ENCODE data around the gene ANKDD1B. TPM values are rescaled to one million over a fixed set of nuclear protein-coding genes. Genes with fewer than 3 reads are reported as not detected.

The ANKDD1B gene
- total RNA-seq, 1 donor from 2014 or later: 0.39 TPM

GRCh38 chr5:75659791-75660450 lies 48.7 kb downstream of the ANKDD1B start:
- intact Hi-C loops (cut with micrococcal nuclease): no loop called here

DNA sequence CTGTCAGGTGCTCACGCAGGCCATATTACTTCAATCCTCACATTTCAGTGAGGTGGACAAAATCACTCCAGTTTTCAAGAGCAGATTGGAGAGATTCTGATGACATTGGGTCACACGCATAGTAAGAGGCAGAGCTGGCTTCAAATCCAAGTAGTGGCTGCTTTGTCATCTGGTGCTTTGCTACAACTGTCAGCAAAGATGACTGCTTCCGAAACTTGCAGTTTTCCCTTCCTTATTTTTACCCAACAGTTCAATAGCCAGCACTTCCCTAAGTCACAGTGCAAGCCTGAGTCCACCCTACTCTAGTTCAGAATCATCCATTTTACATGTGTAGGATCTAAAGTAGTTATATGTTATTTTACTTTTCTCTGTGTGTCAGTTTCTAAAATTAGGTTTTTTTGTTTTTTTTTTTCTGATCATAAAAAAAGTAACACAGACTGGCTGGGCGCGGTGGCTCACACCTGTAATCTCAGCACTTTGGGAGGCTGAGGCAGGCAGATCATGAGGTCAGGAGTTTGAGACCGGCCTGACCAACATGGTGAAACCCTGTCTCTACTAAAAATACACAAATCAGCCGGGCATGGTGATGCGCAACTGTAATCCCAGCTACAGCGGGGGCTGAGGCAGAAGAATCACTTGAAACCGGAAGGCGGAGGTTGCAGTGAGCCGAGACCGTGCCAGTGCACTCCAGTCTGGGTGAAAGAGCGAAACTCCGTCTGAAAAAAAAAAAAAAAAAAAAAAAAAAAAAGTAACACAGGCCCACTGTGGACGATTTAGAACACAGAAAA lies 49.6 kb downstream of the ANKDD1B start:
- intact Hi-C loops (cut with micrococcal nuclease): no loop called here

GRCh38 chr5:75662061-75662460 lies 50.8 kb downstream of the ANKDD1B start:
- intact Hi-C loops (cut with micrococcal nuclease): no loop called here

GRCh38 chr5:75663579-75664284 lies 52.5 kb downstream of the ANKDD1B start:
- intact Hi-C loops (cut with micrococcal nuclease): no loop called here

DNA sequence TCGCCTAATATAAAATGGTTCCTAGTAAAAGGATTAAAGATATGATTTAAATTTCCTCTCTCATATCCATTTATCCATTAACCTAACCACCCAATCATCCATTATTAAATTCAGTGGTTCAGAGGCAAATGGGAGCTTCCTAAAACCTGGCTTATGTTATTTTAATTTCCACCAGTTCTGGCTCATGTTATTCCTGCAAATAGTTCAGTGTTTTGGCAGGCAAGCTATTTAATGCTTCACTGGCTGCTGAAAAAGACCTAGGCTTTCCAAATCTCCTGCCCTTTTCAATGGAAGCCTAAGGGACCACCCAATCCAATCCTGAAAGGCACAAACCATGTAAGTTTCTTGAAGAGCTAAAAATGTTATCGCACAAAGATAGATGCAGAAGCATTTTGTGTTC lies 53.7 kb downstream of the ANKDD1B start:
- intact Hi-C loops (cut with micrococcal nuclease): loop anchor here (5.0 kb wide), 1 partner anchor 63 kb away; no protein-coding TSS in a partner anchor

GRCh38 chr5:75666801-75667200 lies 55.5 kb downstream of the ANKDD1B start:
- intact Hi-C loops (cut with micrococcal nuclease): loop anchor here (5.0 kb wide), 1 partner anchor 64 kb away; no protein-coding TSS in a partner anchor

- intact Hi-C loops (cut with micrococcal nuclease): loop anchor here (5.0 kb wide), 1 partner anchor 65 kb away; no protein-coding TSS in a partner anchor
These were observed 56.3 kb downstream of the ANKDD1B start for GRCh38 chr5:75667586-75667985.

- intact Hi-C loops (cut with micrococcal nuclease): loop anchor here (2.0 to 5.0 kb wide), 2 partner anchors 66 to 102 kb away; no protein-coding TSS in a partner anchor
These were observed 57.2 kb downstream of the ANKDD1B start for GRCh38 chr5:75668445-75668844.

DNA sequence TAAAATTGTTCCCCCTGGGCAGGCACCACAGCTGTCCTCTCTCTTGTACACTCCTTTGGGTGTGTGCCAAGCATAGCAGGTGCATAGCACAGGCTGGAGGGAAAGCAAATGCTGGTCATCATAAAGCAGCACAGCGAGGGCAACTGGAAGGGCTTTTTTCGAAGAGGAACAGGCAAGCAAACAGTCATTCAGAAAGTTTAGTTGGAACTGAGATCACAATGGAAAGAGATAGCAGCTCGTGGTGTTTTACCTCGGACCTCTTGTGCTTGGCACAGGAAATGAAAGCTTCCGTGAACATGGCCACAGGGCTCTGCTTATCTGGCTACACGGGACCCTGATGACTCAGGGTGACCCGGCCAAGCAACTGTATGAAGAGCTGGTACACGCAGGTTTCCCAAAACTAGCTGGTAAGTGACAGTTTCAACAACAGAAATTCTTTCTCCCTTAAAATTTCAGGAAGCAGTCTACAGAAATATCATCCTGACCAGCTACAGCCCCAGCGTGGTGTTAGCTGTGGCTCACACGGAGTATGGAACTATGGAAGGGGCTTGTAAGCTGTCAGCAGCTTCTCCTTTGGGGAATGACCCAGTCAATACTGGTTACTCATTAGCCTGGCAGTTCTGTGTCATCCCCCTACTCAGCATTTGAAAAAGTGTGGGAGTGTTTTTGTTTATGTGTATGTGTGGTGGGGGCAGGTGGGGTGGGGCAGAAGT lies 57.9 kb downstream of the ANKDD1B start:
- intact Hi-C loops (cut with micrococcal nuclease): loop anchor here (1.0 to 5.0 kb wide), 4 partner anchors 12 to 102 kb away; partner anchors contain the start of gene POC5

DNA sequence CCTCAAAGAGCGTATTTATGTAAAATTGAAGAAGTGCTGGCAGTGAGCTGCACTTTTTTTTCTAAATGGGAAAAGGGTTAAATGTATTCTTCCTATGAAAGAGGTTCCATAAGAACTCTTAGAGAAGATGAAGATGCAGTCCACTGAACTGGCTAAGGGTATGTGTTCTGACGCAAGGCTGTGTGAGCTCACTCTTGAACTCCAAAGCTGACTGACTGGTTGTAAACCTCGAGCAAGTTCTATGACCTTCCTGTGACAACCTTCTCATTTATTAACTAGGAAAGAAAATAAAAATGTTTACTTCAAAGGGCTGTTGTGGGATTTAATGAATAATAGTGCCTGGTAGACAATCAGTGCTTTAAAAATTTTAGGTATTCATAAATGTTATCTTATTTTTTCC lies 59.3 kb downstream of the ANKDD1B start:
- intact Hi-C loops (cut with micrococcal nuclease): no loop called here

- intact Hi-C loops (cut with micrococcal nuclease): no loop called here
These were observed 60.3 kb downstream of the ANKDD1B start for GRCh38 chr5:75671506-75671905.

DNA sequence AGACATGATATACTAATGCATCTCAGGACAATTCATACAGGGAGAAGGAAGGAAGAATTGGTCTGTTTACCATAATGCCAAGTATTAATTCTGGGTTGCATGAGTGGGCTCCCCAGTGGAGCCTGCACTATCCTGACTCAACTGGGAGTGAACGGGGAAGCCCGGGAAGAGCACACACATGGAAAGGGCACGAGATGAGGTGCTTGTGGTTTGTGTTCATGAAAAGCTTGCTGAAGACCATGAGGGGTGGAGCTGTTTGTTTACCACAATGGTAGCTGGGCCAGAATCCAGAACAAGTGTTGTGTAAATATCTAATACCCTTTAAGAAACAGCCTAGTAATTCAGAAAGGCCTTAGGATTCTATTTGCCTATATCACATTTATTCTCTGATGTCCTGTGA lies 61.4 kb downstream of the ANKDD1B start:
- intact Hi-C loops (cut with micrococcal nuclease): no loop called here

GRCh38 chr5:75675783-75676182 lies 64.5 kb downstream of the ANKDD1B start:
- intact Hi-C loops (cut with micrococcal nuclease): no loop called here

GRCh38 chr5:75677607-75678006 lies 66.4 kb downstream of the ANKDD1B start:
- intact Hi-C loops (cut with micrococcal nuclease): loop anchor here (1.0 kb wide), 1 partner anchor 40 kb away; the partner anchor contains the start of gene POC5

GRCh38 chr5:75678155-75678554 lies 66.9 kb downstream of the ANKDD1B start:
- intact Hi-C loops (cut with micrococcal nuclease): loop anchor here (1.0 kb wide), 1 partner anchor 39 kb away; the partner anchor contains the start of gene POC5

DNA sequence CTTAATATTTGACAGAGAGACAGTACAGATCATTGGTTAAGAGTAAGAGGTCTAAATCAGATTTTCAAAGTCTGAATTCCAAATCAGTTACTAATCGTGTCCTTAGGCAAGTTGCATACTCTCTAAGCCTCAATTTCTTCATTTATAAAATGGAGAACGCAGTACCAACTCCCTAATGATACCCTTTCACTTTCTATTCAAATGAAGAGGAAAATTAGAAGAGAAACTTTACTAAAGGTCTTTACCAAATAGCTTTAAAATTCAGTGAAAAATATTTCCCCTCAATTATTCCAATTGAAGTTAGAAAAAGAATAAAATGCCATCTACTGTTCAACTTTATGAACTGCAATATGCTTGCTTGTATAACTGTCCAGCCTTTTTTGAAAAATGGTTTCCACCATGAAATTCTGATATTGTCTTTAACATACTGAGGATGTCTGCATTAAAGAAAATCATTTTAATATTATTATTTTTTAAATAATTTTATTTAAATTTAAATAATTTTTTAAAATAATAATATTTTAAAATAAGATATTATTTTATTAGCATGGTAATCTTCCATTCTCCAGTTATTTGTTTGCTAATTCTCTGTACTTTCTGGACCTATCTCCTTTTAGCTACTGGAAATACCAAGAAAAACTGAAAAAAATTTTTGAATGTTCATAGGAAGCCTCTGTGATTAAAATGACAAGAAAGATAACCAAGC lies 70.0 kb downstream of the ANKDD1B start:
- intact Hi-C loops (cut with micrococcal nuclease): loop anchor here (1.0 to 10.0 kb wide), 9 partner anchors 12 to 916 kb away; partner anchors contain the start of genes ANKRD31, CERT1, GFM2 and HMGCR

DNA sequence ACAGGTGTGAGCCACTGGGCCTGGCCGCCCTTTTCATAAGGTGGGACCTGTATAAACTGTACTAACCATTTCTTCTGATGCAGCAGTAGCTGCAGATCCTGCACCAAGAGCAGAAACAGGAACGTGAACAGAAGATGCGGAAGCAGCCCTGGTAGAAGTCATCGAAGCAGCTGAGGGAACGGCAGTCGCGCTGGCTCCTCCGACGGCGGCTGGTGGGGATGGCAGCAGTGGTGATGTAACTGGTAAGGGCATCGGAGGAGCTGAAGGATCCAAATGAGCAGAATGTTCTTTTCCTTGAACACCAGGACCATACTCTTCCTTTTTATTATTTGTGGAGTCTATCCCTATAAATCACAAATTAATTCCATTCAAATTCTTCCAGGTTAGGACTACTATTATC lies 73.9 kb downstream of the ANKDD1B start:
- intact Hi-C loops (cut with micrococcal nuclease): loop anchor here (10.0 kb wide), 1 partner anchor 920 kb away; the partner anchor contains the start of genes GFM2 and NSA2

DNA sequence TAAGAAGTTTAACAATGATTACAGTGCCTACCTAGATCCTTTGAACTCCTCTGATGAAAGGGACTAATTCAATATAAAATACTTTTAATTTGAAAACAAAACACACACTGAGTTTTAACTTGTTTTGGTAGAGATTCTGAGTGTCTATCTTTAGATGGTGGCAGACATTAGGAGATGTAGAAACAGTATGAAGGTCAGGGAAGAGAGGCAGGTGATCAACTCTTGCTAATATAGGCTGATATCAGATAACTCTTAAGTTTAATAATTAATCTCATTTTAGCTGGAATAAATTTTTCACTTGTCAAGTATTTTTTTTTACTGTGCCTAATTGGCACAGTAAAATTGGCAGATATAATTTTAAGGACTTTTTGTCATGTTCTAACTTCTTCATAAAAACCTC lies 75.2 kb downstream of the ANKDD1B start:
- intact Hi-C loops (cut with micrococcal nuclease): loop anchor here (10.0 kb wide), 1 partner anchor 922 kb away; the partner anchor contains the start of genes GFM2 and NSA2

DNA sequence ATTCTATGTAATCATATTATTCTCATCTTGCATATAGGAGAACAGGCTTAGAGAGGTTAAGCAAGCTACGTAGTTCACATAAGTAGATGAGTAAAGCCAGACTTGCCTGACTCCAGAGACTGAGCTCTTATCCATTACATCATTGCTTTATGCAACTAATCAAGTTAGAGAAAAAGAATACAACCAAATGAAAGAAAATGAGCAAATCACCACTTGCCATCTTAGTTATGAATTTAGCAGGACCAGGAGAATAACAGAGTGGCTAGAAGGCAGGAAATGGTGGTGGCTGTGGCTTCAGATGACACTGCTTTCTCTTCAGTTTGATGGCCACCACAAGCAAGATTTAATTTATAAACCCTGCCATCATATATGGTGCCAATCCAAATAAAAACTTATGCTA lies 79.4 kb downstream of the ANKDD1B start:
- intact Hi-C loops (cut with micrococcal nuclease): no loop called here

- intact Hi-C loops (cut with micrococcal nuclease): no loop called here
These were observed 83.5 kb downstream of the ANKDD1B start for GRCh38 chr5:75694781-75695180.
